Nasal cavity respiratory epithelium epithelial cell of viscerocranial mucosa (primary cell): ENCODE measurements around the gene EBF3. TPM values are rescaled to one million over a fixed set of nuclear protein-coding genes. Genes with fewer than 3 reads are reported as not detected.

ENCODE experiments used
- total RNA-seq: library from RNA; depleted of rRNA; stranded (reverse); fragments of >200 nt; gene quantifications from 2 replicates; pipeline ENCODE4 v1.2.3, GENCODE V29; 2014

The EBF3 gene
- not detected in 2 replicates for total RNA-seq

GRCh38 chr10:129963641-129964501 lies at the start of gene EBF3:
TSS of gene EBF3 (minus strand) at chr10:129964274. CDS start at chr10:129963768, 506 bp downstream.

Other genes starting within 250 kb of the EBF3 start
- 0.34 and 0.78 TPM in 2 replicates for gene C10orf143, start 146.6 kb upstream of the EBF3 start, total RNA-seq
- gene GLRX3, start 172.1 kb upstream of the EBF3 start, total RNA-seq, result 161 and 214 TPM in 2 replicates